GM12872 (cell line): ENCODE data around the gene NUP88.

ENCODE experiments used
- TF ChIP-seq, protein P1 (sequence below): IDR thresholded peaks from 3 replicates; pipeline ENCODE4 v1.5.1; 2011; ENCODE audit warnings: low read depth, mild to moderate bottlenecking, low read length, moderate library complexity; ENCODE audit not compliant: insufficient read depth

NUP88 gene

GRCh38 chr17:5352681-5353289, 66.7 kb downstream of the NUP88 start:
- TF ChIP-seq, protein P1, sequence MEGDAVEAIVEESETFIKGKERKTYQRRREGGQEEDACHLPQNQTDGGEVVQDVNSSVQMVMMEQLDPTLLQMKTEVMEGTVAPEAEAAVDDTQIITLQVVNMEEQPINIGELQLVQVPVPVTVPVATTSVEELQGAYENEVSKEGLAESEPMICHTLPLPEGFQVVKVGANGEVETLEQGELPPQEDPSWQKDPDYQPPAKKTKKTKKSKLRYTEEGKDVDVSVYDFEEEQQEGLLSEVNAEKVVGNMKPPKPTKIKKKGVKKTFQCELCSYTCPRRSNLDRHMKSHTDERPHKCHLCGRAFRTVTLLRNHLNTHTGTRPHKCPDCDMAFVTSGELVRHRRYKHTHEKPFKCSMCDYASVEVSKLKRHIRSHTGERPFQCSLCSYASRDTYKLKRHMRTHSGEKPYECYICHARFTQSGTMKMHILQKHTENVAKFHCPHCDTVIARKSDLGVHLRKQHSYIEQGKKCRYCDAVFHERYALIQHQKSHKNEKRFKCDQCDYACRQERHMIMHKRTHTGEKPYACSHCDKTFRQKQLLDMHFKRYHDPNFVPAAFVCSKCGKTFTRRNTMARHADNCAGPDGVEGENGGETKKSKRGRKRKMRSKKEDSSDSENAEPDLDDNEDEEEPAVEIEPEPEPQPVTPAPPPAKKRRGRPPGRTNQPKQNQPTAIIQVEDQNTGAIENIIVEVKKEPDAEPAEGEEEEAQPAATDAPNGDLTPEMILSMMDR, result no peak

GRCh38 chr17:5344914-5345313, 74.5 kb downstream of the NUP88 start:
- TF ChIP-seq, protein P1, result no peak
